NCI-H187 (cell line): ENCODE measurements around the gene TAGLN3.
A peak's percentile ranks its signal among the peaks of the same experiment; 100 is the strongest.

ENCODE experiments used
- DNase-seq, 2 experiments: peaks; one replicate each; lab custom pipeline; 2025; lab: John Stamatoyannopoulos, UW

The TAGLN3 gene

DNA sequence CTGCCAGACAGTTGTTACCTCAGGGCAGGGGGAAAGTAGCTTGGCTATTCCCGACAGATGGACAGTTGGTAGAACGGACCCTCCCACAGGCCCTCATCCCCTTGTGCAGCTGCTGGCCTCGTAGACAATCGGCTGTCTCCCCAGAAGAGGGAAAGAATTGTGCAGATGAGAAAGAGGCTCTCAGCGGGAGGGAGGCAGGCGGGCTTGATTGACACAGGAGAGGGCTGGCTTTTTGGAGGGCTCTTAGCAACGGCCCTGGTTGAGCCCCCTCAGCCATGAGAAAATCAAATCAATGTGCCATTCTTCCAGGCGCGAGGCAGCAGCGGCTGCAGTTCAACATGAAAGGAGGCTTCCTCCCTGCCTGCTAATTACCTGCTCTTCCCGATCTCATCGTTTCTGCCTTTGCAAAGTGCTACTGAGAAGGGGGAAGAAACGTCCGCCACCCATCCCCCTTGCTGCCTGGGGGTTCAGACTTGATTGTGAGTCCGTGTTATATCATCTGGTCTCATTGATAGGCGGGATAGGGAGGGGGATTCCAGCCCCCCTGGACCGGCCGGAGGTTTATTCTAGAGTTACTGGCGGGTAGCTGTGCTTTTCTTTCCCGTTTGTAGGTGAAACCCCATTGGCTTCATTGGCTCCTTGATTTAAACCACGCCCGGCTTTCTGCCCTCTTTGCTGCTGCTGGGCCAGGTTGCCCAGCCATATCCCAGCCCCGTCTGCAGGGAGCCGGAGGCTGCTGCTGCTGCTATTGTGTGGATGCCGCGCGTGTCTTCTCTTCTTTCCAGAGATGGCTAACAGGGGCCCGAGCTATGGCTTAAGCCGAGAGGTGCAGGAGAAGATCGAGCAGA lies at the start of gene TAGLN3:
TSS of gene TAGLN3 (plus strand) at position 287 of the 848 bp plus-strand sequence. CDS start at position 788, 501 bp downstream.
- peak; percentile 49 to 52 for DNase-seq

DNA sequence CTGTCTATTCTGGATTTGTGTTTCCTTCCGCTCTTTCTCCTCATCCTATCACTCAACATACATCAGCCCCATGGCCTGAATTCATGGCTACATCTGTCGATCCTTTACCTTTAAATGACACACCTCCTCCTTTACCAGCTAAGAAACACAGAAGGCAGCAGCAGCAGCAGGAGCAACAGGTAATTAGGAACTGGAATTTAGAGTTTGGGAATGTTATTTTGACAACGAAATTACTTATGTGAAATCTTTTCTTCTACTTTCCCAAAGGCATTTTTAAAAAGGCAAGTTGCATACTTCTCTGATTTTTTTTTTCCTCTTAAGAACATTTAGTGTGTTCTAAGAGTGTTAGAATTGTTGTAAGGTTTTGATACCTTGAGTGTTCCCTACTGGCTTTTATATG lies 49.0 kb upstream of the TAGLN3 start:
- no peak for DNase-seq

DNA sequence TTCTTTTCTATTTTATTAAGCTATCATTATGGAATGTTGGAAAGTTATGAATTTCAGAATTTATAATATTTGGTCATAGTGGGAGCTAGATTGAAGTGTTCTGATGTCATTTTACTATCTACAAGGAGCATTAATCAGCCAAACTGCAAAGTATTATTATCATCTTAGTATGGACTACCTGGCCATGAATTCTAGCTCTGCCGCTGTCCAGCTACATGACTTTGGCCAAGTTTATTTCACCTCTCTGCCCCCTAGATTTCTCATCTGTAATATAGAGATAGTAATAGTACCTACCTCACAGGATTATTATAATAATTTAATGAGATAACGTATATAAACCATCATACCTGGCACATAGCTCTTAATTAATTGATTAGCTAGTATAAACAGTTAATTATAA lies 47.7 kb upstream of the TAGLN3 start:
- no peak for DNase-seq

DNA sequence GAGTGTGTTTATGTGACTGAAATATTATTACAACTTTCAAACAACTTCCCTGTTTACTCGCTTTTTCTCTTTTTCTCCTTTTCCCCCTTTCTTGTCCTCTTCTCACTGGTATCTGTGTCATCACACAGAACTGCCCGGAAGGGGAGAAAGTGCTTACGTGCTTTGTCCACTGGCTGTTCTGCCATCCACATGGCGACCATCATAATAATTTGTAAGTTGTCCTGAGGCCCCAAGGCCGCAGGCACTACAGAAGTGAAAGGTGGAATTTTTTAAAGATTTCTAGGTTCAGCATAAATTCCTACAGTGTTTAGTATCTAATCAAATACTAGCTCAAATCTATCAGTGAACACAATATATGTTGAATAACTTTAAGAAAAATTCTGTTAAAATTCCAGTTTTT lies 46.6 kb upstream of the TAGLN3 start:
- no peak for DNase-seq

DNA sequence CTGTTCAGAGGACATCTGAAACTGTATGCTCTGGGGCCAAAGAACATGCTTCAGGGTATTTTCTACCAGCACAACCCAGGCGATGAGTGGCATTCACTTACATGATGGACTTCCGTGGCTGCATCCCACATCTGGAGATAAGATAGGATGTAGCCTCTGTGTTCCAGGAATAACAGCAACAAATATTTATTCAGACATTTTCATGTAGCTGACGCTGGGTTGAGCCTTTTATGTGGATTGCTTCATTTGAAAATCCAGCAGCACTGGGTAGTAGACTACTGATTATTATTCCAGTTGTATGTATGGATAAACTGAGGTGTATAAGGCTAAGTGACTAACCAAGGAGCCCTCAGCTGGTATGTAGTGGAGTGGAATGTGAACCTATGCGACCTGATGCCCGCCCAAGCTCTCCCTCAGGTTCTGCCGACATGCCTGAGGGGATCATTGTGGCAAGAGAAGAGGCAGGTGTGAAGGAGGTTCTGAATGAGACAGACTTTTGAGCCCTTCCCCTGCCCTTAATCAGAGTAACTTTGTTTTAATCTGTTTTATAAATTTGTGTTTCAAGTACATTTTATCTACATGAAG lies 45.8 kb upstream of the TAGLN3 start:
- no peak for DNase-seq

DNA sequence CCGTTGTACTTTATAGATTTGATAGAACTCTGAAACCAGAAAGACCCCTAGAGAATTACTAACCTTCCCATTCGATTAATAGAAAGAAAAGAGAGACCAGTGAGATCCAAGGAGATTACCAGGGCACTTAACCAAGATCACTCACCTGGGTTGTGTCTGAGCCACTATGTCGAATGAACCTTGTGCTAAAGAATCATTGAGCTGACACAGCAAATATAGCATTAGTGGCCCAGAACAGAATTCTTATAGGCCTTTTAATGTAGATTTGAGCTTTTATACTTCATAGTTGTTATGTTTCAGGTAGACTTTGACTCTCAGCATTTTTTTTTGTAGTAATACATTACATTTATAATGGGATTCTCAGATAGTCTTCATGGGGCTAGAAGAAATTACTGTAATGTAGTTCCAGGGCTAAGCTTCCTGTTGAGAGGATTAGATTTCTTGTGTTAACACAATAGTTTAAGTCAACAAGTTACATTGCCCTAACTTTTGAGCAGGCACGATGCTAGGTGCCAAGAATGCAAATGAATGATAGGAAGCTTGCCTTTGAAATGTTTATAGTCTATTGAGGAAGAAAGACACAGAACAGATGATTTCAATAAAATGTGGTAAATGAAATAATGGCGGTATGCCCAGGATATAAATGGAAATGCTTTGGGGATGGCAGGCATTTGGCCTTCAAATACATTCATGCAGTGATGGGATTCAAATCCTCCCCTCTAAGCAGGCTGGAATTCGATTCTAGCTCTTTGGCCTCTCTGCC lies 44.3 kb upstream of the TAGLN3 start:
- DNase-seq: no peak

DNA sequence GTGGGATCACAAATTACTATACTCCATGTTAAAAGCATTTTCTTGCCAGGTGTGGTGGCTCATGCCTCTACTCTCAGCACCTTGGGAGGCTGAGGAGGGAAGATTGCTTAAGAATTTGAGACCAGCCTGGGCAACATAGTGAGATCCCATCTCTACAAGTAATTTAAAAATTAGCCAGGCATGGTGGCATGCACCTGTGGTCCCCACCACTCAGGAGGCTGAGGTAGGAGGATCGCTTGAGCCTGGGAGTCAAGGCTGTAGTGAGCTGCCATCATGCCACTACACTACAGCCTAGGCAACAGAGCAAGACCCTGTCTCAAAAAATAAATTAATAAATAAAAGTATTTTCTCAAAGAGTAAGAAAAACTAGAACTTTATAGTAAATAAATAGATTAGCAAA lies 42.8 kb upstream of the TAGLN3 start:
- no peak for DNase-seq

DNA sequence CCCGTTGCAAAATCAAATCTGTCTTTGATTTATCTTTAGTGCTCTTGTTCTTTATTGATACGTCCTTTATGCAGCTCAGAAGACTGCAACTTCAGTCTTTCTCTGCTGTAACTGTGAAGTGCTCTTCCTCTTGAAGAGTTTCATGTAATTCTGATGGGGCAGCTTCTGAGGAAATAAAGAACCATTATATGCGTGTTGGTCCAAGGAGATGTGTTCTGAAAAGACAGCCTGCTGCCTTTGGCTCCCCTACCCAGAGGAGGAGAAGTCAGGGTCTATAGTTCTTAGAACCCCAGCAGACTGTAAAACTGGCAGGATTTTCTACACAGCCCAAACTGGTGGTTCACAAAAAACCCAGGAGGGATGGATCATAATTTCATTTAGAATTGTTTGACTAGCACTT lies 42.3 kb upstream of the TAGLN3 start:
- no peak for DNase-seq

DNA sequence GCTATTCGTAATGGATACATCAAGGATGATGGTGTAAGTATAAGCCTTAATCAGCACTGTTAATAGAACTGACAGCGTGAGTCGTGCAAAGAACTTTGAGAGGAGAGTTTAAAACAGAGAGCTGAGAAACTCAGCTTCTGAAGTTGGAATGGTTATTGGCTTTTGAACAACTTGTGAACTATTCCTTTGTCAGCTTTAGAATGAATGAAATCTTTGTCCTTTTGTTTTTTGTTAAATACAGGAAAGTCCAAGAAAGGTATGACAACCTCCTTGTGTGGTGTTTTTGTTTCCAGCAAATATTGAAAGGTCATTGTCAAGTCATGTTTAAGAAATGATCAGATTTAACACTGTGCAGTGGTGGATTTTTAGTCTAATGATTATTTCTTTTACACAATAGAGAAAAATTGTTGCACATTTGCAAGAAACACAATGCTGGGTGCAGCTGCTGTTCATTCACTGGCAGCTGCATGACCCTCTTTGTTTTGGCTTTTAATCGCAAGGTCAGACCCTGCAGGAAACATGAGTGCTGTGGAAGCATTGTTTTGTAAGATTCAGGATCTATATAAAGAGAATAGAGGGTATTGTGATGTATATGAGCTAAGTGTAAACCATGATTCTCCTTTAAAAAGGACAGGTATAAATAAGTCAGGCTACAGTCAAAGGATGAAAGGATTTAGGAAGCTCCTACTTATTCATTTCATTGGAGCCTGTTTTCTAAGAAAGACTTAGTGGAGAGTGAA lies 41.6 kb upstream of the TAGLN3 start:
- DNase-seq: no peak

DNA sequence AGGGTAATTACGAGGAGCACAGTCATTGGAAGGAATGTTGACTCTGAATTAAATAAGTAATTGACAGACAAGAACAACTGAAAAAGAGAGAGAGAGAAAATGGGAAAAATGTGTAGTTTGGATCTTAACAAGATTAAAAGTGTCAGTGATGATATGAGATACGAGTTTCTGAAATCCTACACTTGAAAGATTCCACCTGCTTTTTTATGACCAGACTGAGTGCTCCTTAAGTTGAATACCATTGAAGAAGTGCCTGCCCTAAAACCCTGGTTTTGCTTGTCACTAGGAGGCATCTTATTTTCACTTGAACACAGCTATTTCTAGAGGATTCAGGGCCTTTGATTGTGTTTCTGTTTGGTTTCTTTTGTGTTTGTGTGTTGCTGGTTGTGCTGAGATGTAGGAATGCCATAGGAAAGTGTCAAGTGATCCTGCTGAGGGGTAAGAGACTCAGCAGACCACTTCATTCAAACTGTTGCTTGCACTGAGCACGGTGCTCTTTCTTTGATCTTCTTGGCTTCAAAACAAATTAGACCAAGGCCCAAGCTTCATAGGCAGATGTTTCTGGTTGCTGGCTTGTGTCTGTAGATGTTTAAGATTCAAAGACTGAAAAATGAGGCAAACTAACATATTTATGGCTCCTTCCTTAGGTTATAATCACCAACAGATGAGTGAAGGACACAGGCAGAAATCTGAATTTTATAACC lies 37.1 kb upstream of the TAGLN3 start:
- no peak for DNase-seq

DNA sequence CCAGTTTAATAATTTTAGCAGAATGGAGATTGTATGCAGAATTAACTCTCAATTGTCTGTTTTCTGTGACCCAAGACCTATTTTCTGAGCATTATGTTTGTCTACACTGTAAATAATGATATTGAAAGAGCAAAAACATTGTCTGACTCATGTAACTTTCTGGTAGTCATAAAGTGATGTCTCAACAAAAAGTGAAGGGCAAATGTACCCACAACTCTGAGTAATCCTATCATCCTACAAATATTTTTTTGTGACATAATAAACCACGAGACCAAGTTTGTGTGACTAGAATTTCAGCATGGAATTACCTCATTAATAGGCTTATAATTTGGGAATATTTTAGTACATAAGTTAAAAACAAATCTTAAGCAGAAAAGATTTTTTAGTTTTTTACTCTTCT lies 35.3 kb upstream of the TAGLN3 start:
- DNase-seq: no peak

DNA sequence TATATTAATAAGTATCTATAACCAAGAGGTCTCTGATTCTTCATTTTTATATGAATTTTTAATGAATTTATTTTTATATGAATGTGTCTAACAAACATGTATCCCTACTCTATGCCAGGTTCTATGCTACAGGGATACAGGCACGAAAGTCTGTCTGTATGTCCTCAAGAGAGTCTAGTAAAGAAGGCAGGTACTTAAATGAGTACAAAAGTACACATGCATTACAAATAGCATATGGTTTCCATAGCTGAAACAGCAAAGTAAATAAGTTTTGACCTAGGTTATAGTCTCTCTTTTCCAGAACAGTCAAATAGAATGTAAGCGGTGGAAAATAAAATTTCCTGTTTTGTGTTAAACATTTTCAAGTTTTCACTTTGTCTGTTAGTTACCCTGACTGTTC lies 33.2 kb upstream of the TAGLN3 start:
- no peak for DNase-seq

DNA sequence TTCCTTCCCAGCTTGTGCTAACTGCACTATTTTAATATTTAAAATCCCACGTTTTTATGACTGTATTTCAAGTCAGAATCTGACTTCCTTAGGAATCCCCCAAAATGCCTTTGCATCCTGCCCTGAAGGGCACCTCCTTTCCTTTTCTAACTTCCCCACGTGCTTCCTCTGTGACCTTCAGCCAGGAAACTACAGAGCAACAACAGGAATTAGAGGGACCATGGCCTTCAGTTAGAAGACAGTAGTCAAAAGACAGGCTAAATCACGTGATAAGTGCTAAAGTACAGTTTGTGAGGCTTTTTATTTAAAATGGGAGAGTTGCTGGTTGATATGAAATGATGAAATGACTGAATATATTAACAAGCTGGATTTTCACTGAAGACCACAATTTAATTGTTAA lies 31.7 kb upstream of the TAGLN3 start:
- DNase-seq: no peak

DNA sequence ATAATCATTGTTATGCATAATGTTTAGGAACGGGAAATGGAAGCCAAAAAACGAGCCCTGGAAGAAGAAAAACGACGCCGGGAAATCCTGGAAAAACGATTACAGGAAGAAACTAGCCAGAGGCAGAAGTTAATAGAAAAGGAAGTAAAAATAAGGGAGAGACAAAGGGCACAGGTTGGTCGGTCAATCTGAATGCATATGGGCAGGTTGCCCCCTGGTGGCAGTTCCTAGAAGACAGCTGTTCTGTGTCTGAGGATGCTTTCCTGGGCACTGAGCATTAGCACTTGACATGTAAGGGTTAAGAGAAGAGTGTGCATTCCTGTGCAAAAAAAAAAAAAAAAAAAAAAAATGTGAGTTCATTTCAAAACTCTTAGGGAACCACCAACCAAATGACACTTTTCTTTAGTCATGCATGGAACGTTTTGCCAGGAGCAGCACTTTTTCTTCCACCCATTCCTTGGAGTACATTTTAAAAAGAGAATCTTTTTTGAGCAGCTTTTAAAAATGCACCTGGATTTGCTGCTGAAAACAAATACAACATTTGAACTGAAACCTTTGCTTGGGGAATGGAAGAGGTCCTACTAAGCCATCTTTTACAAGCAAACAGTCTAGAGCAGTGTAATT lies 31.0 kb upstream of the TAGLN3 start:
- peak; percentile 10 to 50 for DNase-seq

DNA sequence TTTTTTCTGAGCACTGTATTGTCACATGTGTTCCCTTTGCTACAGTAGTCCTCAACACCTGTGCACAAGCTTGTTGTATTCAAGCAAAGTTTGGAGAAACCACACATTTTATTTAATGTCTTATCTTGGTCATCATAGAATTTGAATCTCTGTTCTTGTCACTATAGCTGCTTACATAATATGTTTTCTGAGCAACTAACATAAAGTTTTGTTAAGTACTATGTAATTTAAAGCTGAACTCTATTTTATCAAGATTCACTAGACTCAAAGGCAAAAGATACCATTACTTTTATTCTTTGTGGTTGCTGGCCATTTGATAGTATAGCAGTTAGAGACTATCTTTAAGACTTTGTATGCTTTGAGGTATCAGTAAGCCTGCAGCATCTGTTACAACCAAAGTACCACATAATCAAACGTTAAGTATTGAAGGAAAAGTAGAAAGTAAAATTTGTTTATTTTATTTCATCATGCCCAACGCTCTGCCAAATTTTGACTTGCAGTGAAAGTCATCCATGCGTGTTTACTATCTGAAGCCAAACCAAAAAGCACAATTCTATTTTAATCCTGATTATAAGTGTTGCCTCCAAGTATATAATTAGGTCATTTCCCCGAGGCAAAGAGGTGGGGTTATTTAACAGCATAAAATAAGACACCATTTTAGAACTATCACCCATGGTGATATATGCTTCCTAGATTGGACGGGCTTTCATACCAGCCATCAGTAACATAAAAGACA lies 30.2 kb upstream of the TAGLN3 start:
- DNase-seq: no peak

DNA sequence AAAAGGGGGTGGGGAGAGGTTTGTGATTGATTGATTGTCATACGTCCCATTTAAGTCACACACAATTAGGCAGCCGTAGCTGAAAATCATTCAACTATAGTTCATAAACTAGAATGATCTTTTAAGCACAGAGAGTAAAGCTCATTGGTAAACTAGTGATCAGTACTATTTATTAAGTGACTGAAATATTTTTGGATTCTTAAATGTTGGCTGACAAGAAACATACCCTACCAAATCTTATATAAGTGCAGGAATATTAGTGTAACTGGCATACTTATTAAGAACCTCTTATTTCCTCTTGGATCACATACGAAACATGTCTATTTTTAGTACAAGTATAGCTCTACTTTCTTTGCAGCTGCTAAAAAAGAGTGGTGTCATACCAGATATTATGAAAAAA lies 28.3 kb upstream of the TAGLN3 start:
- no peak for DNase-seq

DNA sequence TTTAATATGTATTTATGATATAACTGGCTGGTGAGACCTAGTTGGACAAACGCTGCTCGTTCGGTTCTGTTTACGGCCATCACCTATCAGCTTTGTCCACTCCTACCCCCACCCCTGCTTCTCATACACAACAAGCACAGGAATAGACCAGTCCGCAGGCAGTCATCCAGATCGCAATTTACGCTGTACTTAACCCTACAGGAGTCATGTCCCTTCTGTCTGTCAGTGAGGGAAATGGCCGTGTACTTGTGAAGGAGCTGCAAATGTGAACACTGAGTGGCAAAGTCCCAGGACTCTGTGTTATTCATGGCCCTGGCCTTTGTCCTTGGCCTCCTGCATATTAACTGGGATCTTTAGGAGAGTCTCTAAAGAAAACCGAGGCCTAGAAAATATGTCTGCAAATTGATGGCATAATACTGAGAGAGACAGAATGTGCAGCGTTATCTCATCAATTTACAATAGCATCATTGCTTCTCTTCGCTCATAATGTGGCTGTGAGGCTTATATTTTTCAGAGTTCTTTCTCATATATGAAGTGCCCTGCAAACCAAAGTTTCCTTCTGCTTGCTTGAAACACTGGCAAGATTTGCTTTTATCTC lies 27.1 kb upstream of the TAGLN3 start:
- no peak for DNase-seq

DNA sequence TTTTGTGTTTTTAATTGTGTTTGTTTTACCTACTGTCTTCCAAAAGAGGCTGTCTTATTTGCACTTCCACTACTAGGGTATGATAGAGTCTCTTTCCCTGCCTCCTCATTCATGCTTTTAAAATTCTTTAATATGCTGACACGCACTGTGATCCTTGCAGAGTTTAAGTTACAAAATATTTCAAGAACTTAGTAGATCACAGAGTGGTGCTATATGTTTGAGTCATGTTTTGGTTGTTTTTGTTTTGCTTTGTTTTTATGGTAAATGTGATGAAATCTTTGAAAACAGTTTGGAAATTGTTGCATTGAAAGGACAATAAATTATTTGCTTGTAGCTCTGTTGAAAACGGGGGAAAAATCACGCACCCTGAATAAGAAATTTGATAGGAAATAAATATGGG lies 25.8 kb upstream of the TAGLN3 start:
- no peak for DNase-seq

DNA sequence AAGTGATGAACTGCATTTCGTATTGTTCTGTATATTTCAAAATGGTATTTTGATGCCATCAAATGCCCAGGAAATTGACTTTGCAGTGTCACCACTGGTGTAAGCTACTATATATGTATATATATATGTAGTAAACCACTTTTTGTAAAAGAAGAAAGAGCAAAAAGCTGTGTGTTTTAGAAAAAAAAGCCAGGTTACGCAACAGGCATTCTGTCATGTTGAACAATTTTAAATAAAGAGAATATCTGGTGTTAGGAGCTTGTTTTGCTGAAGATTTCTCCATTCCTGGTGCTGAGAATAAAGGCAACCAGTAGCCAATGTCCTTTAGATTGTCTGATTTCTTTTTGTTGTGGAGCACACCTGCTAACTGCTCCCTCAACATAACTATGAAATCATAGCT lies 23.6 kb upstream of the TAGLN3 start:
- no peak for DNase-seq

DNA sequence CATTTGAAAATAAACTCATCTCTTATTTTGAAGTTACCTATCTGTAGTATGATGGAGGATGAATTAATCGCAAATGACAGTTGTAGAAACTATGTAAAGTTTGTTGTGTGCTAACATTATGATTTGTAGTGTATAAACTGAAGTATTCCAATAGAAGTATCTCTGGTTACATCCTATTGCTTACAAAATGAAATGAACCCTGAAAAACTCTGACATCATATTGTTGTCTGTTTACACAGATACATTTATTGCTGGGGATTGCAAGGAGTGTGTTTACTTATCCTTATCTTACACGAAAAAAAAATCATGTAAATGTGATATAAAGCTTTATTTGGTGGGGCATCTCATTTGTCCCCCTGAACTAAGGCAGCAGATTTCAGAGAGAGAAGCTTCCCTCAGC lies 22.5 kb upstream of the TAGLN3 start:
- DNase-seq: no peak
